Activated CD8-positive, alpha-beta T cell treated with anti-CD3 and anti-CD28 coated beads, Interleukin-2, amount 10 ng/mL, durations not matched to agents 7 days and 5 days (primary cell): Measurements from ENCODE around the gene MS4A2. TPM values are rescaled to one million over a fixed set of nuclear protein-coding genes. Genes with fewer than 3 reads are reported as not detected.
"Not testable (repeated sequence)": the region's sequence is repeated elsewhere in the genome, so short reads cannot be mapped to it uniquely, and the experiment has no call there.

ENCODE experiments used
- ATAC-seq: fragments of 150-1000 bp; cut with Tn5 transposase; one replicate; pipeline ENCODE4 v1.10.0; 2021; ENCODE audit warnings: moderate library complexity
- CTCF ChIA-PET: fragments of 350-600 bp; sonication (Branson Sonifier 250); formaldehyde crosslinking; loops from one replicate; lab custom pipeline; 2021; ENCODE audit warnings: antibody characterized with exemption; lab: Charles Lee
- POLR2A ChIA-PET: fragments of 350-600 bp; sonication (Branson Sonifier 250); formaldehyde crosslinking; loops from one replicate; lab custom pipeline; 2021; ENCODE audit warnings: antibody characterized with exemption; lab: Charles Lee
- DNase-seq: peaks from one replicate; pipeline ENCODE4 v3.0.0-alpha.2; 2020
- H3K27ac Mint-ChIP-seq: one replicate; pipeline ENCODE4 v1.8.0; 2021; ENCODE audit warnings: mild to moderate bottlenecking, mixed read lengths
- H3K27me3 Mint-ChIP-seq: one replicate; pipeline ENCODE4 v1.8.0; 2021; ENCODE audit warnings: low read depth, mixed read lengths
- H3K36me3 Mint-ChIP-seq: one replicate; pipeline ENCODE4 v1.8.0; 2021; ENCODE audit warnings: low read depth, mixed read lengths
- H3K4me1 Mint-ChIP-seq: one replicate; pipeline ENCODE4 v1.8.0; 2021; ENCODE audit warnings: low read depth, mixed read lengths
- H3K4me3 Mint-ChIP-seq: one replicate; pipeline ENCODE4 v1.8.0; 2021; ENCODE audit warnings: mild to moderate bottlenecking, mixed read lengths
- H3K9me3 Mint-ChIP-seq: one replicate; pipeline ENCODE4 v1.8.0; 2022; ENCODE audit warnings: mixed read lengths; ENCODE audit not compliant: insufficient read depth
- total RNA-seq, 2 experiments: library from RNA; stranded (reverse); gene quantifications; one replicate each; pipeline ENCODE4 v1.2.3, GENCODE V29; 2021

The MS4A2 gene
- total RNA-seq, 2 experiments from 2014 or later = not detected

GRCh38 chr11:60108631-60109030 lies 20.2 kb downstream of the MS4A2 start:
- H3K4me1 Mint-ChIP-seq, H3K4me3 Mint-ChIP-seq, CTCF ChIA-PET, H3K36me3 Mint-ChIP-seq, POLR2A ChIA-PET, H3K27me3 Mint-ChIP-seq, DNase-seq, H3K27ac Mint-ChIP-seq, H3K9me3 Mint-ChIP-seq, ATAC-seq: not testable (repeated sequence)

- Mint-ChIP-seq H3K27me3 (no peaks in the 10 kb centered on the region), H3K27ac (no peak overlapping the region), H3K36me3 (no peaks in the 10 kb centered on the region), H3K4me1 (no peaks in the 10 kb centered on the region), H3K9me3 (no peaks in the 10 kb centered on the region), H3K4me3 (no peak overlapping the region)
- ChIA-PET CTCF (no interaction called here), POLR2A (no interaction called here)
- no peak for ATAC-seq
- DNase-seq = no peak
Observed at GRCh38 chr11:60111793-60112192, 23.3 kb downstream of the MS4A2 start.

- no peaks in the 10 kb centered on the region for H3K9me3 Mint-ChIP-seq
- no peak overlapping the region for H3K4me3 Mint-ChIP-seq
- ATAC-seq (no peak), DNase-seq (no peak)
- POLR2A ChIA-PET = no interaction called here
- CTCF ChIA-PET = no interaction called here
- H3K36me3 Mint-ChIP-seq = no peaks in the 10 kb centered on the region
- no peak overlapping the region for H3K27ac Mint-ChIP-seq
- no peaks in the 10 kb centered on the region for H3K27me3 Mint-ChIP-seq
- H3K4me1 Mint-ChIP-seq = no peaks in the 10 kb centered on the region
Observed at GRCh38 chr11:60116996-60117790, 28.7 kb downstream of the MS4A2 start.

- POLR2A ChIA-PET = no interaction called here
- DNase-seq (no peak), ATAC-seq (no peak)
- no peak overlapping the region for H3K4me3 Mint-ChIP-seq
- CTCF ChIA-PET = no interaction called here
- H3K27ac Mint-ChIP-seq = no peak overlapping the region
- H3K9me3 Mint-ChIP-seq = no peaks in the 10 kb centered on the region
- no peaks in the 10 kb centered on the region for H3K27me3 Mint-ChIP-seq
- no peaks in the 10 kb centered on the region for H3K36me3 Mint-ChIP-seq
- H3K4me1 Mint-ChIP-seq = no peaks in the 10 kb centered on the region
Observed at GRCh38 chr11:60118338-60118737, 29.9 kb downstream of the MS4A2 start.

GRCh38 chr11:60119710-60120109 lies 31.2 kb downstream of the MS4A2 start:
- ChIA-PET POLR2A (no interaction called here), CTCF (no interaction called here)
- Mint-ChIP-seq H3K27me3 (no peaks in the 10 kb centered on the region), H3K36me3 (no peaks in the 10 kb centered on the region), H3K27ac (no peak overlapping the region), H3K4me1 (no peaks in the 10 kb centered on the region), H3K4me3 (no peak overlapping the region), H3K9me3 (no peaks in the 10 kb centered on the region)
- no peak for DNase-seq
- ATAC-seq = no peak

- H3K27ac Mint-ChIP-seq = no peak overlapping the region
- no peaks in the 10 kb centered on the region for H3K36me3 Mint-ChIP-seq
- H3K4me1 Mint-ChIP-seq = no peaks in the 10 kb centered on the region
- no peaks in the 10 kb centered on the region for H3K9me3 Mint-ChIP-seq
- no peak overlapping the region for H3K4me3 Mint-ChIP-seq
- ATAC-seq (no peak), DNase-seq (no peak)
- ChIA-PET CTCF (no interaction called here), POLR2A (no interaction called here)
- no peaks in the 10 kb centered on the region for H3K27me3 Mint-ChIP-seq
Observed at GRCh38 chr11:60121264-60121663, 32.8 kb downstream of the MS4A2 start.

GRCh38 chr11:60122414-60123036 lies 34.1 kb downstream of the MS4A2 start:
- no peak overlapping the region for H3K27ac Mint-ChIP-seq
- no peak overlapping the region for H3K4me3 Mint-ChIP-seq
- CTCF ChIA-PET = no interaction called here
- H3K9me3 Mint-ChIP-seq = no peaks in the 10 kb centered on the region
- ATAC-seq = no peak
- DNase-seq = no peak
- no peaks in the 10 kb centered on the region for H3K27me3 Mint-ChIP-seq
- H3K4me1 Mint-ChIP-seq = no peaks in the 10 kb centered on the region
- H3K36me3 Mint-ChIP-seq = no peaks in the 10 kb centered on the region
- POLR2A ChIA-PET = no interaction called here

GRCh38 chr11:60124802-60125432 lies 36.5 kb downstream of the MS4A2 start:
- Mint-ChIP-seq H3K36me3 (no peaks in the 10 kb centered on the region), H3K27ac (no peak overlapping the region), H3K4me1 (no peaks in the 10 kb centered on the region), H3K9me3 (no peaks in the 10 kb centered on the region), H3K27me3 (no peaks in the 10 kb centered on the region), H3K4me3 (no peak overlapping the region)
- CTCF ChIA-PET = no interaction called here
- DNase-seq (no peak), ATAC-seq (no peak)
- POLR2A ChIA-PET = no interaction called here

- H3K4me3 Mint-ChIP-seq = no peak overlapping the region
- H3K9me3 Mint-ChIP-seq = no peaks in the 10 kb centered on the region
Observed at GRCh38 chr11:60125956-60126585, 37.6 kb downstream of the MS4A2 start.

GRCh38 chr11:60127311-60127811 lies 38.9 kb downstream of the MS4A2 start:
- H3K27me3 Mint-ChIP-seq = no peaks in the 10 kb centered on the region
- POLR2A ChIA-PET = no interaction called here
- CTCF ChIA-PET = no interaction called here

More at GRCh38 chr11:60125956-60126585, 37.6 kb downstream of the MS4A2 start:
- CTCF ChIA-PET = no interaction called here
- Mint-ChIP-seq H3K27ac (no peak overlapping the region), H3K4me1 (no peaks in the 10 kb centered on the region), H3K36me3 (no peaks in the 10 kb centered on the region), H3K27me3 (no peaks in the 10 kb centered on the region)
- ATAC-seq = no peak
- no peak for DNase-seq
- POLR2A ChIA-PET = no interaction called here

GRCh38 chr11:60128376-60128775 lies 39.9 kb downstream of the MS4A2 start:
- Mint-ChIP-seq H3K27me3 (no peaks in the 10 kb centered on the region), H3K9me3 (no peaks in the 10 kb centered on the region), H3K4me3 (no peak overlapping the region), H3K27ac (no peak overlapping the region), H3K4me1 (no peaks in the 10 kb centered on the region), H3K36me3 (no peaks in the 10 kb centered on the region)
- CTCF ChIA-PET = no interaction called here
- POLR2A ChIA-PET = interaction anchor here (0.6 kb wide), 1 partner anchor 42 kb away, joined by 3 read pairs; no protein-coding TSS in a partner anchor
- ATAC-seq (no peak), DNase-seq (no peak)

More at GRCh38 chr11:60127311-60127811, 38.9 kb downstream of the MS4A2 start:
- Mint-ChIP-seq H3K27ac (no peak overlapping the region), H3K9me3 (no peaks in the 10 kb centered on the region), H3K36me3 (no peaks in the 10 kb centered on the region), H3K4me3 (no peak overlapping the region), H3K4me1 (no peaks in the 10 kb centered on the region)
- no peak for DNase-seq
- no peak for ATAC-seq
